ENCODE measurements around the gene BACE2.

- TF ChIP-seq ZBTB7A (CRISPR knock-in tag; IDR thresholded peaks at IDR 0.05) (no peak), ZNF720 (CRISPR knock-in tag; IDR thresholded peaks at IDR 0.05) (no peak), CBX1 (IDR thresholded peaks at IDR 0.05; ENCODE audit: low read depth) (no peak), ESRRA (CRISPR knock-in tag; IDR thresholded peaks at IDR 0.05; ENCODE audit: low read depth) (no peak), CTCF (CRISPR knock-in tag; IDR thresholded peaks at IDR 0.05) (peak; percentile 92), KDM5B (CRISPR knock-in tag; IDR thresholded peaks at IDR 0.05; ENCODE audit: borderline replicate concordance) (no peak)
Observed at GRCh38 chr21:41283211-41283818, 115.4 kb downstream of the BACE2 start.
